Measurements from ENCODE around the gene ABHD1.

Gene ABHD1

DNA sequence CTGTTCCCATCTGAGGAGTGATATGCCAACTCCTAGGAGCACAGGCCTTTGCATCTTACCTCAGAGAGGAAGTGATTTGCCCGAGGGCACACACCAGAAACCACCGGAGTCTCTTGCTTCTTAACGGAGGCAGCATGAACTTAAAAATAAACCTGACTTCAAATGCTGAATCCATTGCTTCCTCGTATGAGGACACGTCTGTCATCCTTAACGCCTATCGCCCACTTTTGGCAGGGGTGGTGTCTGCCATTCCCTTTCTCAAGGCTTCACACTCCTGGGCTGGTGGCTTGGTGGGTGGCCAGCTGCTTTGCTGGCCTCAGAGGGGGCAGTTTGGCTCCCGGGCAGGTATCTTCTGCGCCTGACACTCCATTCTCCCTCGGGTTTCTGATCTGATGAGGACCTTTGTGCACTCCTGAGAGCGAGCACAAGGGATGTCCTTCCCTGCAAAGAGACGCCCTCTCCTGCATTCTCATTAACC lies 11.9 kb downstream of the ABHD1 start:
- TF ChIP-seq CTCF (conservative IDR thresholded peaks at IDR 0.05; ENCODE audit: low read length), result no peak
- DNase-seq (ENCODE audit: low read depth), result no peak
- no peak overlapping the region for H3K4me3 ChIP-seq (ENCODE audit: low read length)

GRCh38 chr2:27136751-27137150 lies 13.1 kb downstream of the ABHD1 start:
- no peak for TF ChIP-seq CTCF (conservative IDR thresholded peaks at IDR 0.05; ENCODE audit: low read length)
- H3K4me3 ChIP-seq (ENCODE audit: low read length), result no peak overlapping the region
- no peak for DNase-seq (ENCODE audit: low read depth)

DNA sequence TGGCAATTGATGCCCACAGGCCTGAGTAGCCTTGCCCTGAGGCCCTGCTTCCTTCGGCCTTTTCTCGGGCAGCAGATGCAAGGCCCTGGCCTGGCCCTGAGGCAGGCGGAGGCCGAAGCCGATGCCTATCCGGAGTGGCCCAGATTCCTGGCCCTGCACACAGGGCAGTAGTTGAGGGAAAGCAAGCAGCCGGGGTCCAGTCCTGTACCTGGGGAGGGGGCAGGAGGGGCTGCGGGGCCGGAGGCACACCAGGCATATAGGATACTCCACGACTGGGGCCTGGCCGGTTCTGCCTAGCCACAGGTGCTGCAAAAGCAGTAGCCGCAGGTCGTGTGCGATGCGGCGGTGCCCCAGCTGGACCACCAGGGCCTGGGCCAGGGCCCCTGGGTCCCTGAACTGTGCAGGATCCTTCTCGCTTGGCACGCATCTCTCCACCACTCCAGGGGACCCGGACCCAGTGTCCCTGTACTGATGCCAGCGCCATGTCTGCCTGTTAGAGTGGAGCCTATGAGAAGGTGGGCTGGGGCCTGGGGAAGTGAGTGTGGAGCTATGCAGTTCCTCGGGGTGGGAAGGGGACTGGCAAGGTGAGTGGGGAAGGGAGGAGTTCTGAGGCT lies 13.8 kb downstream of the ABHD1 start:
- no peak for DNase-seq (ENCODE audit: low read depth)
- TF ChIP-seq CTCF (conservative IDR thresholded peaks at IDR 0.05; ENCODE audit: low read length), result no peak
- H3K4me3 ChIP-seq (ENCODE audit: low read length), result no peak overlapping the region

- no peak for DNase-seq (ENCODE audit: low read depth)
- TF ChIP-seq CTCF (conservative IDR thresholded peaks at IDR 0.05; ENCODE audit: low read length), result no peak
- no peak overlapping the region for H3K4me3 ChIP-seq (ENCODE audit: low read length)
These were observed 14.5 kb downstream of the ABHD1 start for GRCh38 chr2:27138111-27138510.

GRCh38 chr2:27139310-27139709 lies 15.7 kb downstream of the ABHD1 start, which contains the start of gene PRR30:
Gene PRR30, minus strand, starts transcription at chr2:27139410. Its CDS starts 1,081 bp downstream, at chr2:27138329.
- TF ChIP-seq CTCF (conservative IDR thresholded peaks at IDR 0.05; ENCODE audit: low read length), result no peak
- H3K4me3 ChIP-seq (ENCODE audit: low read length), result no peak within 1 kb of the TSS
- no peak for DNase-seq (ENCODE audit: low read depth)

DNA sequence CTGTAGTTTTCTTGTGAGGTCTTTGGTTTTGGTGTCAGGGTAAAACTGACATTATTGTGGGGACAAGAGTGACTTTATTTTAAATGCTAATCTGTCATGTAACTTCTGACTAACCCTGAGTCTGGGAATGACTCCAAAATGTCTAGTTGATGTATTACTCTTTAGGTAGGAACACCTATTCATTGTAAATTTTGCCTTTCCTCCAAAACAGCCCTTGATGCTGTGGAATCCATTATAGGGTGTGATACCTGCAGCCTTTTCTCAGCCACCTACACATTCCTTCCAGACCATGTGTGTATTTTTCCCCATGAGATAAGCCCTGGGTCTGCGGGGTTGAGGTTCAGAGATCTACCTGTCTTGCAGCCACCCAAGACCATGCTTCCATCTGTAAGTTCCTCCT lies 19.7 kb downstream of the ABHD1 start:
- DNase-seq (ENCODE audit: low read depth), result no peak
- H3K4me3 ChIP-seq (ENCODE audit: low read length), result no peak overlapping the region
- TF ChIP-seq CTCF (conservative IDR thresholded peaks at IDR 0.05; ENCODE audit: low read length), result no peak

- no peak for TF ChIP-seq CTCF (conservative IDR thresholded peaks at IDR 0.05; ENCODE audit: low read length)
- H3K4me3 ChIP-seq (ENCODE audit: low read length), result no peak overlapping the region
- DNase-seq (ENCODE audit: low read depth), result no peak
These were observed 22.1 kb downstream of the ABHD1 start for GRCh38 chr2:27145682-27146081.

Measured in AG10803 (cell line).